SW480 (cell line): ENCODE data around the gene TRIP12.
A peak's percentile ranks its signal among the peaks of the same experiment; 100 is the strongest.
"Not testable (repeated sequence)": the region's sequence is repeated elsewhere in the genome, so short reads cannot be mapped to it uniquely, and the experiment has no call there.

Source experiments
- DNase-seq: peaks from one replicate; pipeline ENCODE4 v3.0.0-alpha.2; 2016; ENCODE audit warnings: low spot score

TRIP12 gene

GRCh38 chr2:229768235-229768634 lies 153.6 kb downstream of the TRIP12 start:
- DNase-seq: no peak

- DNase-seq: no peak
Observed at GRCh38 chr2:229765721-229766120, 156.1 kb downstream of the TRIP12 start.

GRCh38 chr2:229761663-229762062 lies 160.1 kb downstream of the TRIP12 start:
- DNase-seq: no peak

- DNase-seq: not testable (repeated sequence)
Observed at GRCh38 chr2:229757462-229757861, 164.3 kb downstream of the TRIP12 start.

- no peak for DNase-seq
Observed at GRCh38 chr2:229752970-229753729, 168.7 kb downstream of the TRIP12 start.

- no peak for DNase-seq
Observed at GRCh38 chr2:229749779-229750178, 172.0 kb downstream of the TRIP12 start.

GRCh38 chr2:229748950-229749349 lies 172.9 kb downstream of the TRIP12 start:
- DNase-seq: no peak

GRCh38 chr2:229742691-229743090 lies 179.1 kb downstream of the TRIP12 start:
- not testable (repeated sequence) for DNase-seq

- DNase-seq: no peak
Observed at GRCh38 chr2:229740279-229740678, 181.5 kb downstream of the TRIP12 start.

GRCh38 chr2:229738024-229738625 lies 183.7 kb downstream of the TRIP12 start:
- DNase-seq: no peak

- DNase-seq: no peak
Observed at GRCh38 chr2:229734410-229734809, 187.4 kb downstream of the TRIP12 start.

- no peak for DNase-seq
Observed at GRCh38 chr2:229733611-229734245, 188.1 kb downstream of the TRIP12 start.

GRCh38 chr2:229732897-229733296 lies 188.9 kb downstream of the TRIP12 start:
- no peak for DNase-seq

- DNase-seq: no peak
Observed at GRCh38 chr2:229731916-229732315, 189.9 kb downstream of the TRIP12 start.

- DNase-seq: no peak
Observed at GRCh38 chr2:229731363-229731762, 190.4 kb downstream of the TRIP12 start.

- no peak for DNase-seq
Observed at GRCh38 chr2:229728370-229728769, 193.4 kb downstream of the TRIP12 start.

GRCh38 chr2:229726643-229727042 lies 195.2 kb downstream of the TRIP12 start:
- DNase-seq: no peak

GRCh38 chr2:229725716-229726574 lies 195.9 kb downstream of the TRIP12 start:
- peak; percentile 12 for DNase-seq

- DNase-seq: not testable (repeated sequence)
Observed at GRCh38 chr2:229723192-229723591, 198.6 kb downstream of the TRIP12 start.

- peak; percentile 2 for DNase-seq
Observed at GRCh38 chr2:229719926-229720647, 201.7 kb downstream of the TRIP12 start.

- no peak for DNase-seq
Observed at GRCh38 chr2:229718057-229718456, 203.8 kb downstream of the TRIP12 start.
